Measurements from ENCODE around the gene TMEM231. TPM values are rescaled to one million over a fixed set of nuclear protein-coding genes. Genes with fewer than 3 reads are reported as not detected.

Gene TMEM231
- total RNA-seq, 1 donor from 2014 or later, result 13.9 TPM

DNA sequence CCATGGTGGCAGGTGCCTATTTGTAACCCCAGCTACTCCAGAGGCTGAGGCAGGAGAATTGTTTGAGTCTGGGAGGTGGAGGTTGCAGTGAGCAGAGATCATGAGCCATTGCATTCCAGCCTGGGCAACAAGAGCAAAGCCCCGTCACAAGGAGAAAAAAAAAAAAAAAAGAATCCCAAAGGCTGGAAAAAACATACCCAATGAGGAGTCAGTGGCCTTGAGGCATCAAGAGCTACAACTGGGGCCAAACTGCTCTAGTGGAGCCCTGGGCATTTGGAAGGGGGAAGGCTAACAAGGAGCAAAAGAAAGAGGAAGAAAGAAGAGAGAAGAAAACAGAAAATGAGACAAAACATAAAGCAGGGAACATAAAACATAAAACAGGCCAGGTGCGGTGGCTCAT, 67.7 kb downstream of the TMEM231 start:
- DNase-seq (ENCODE audit: low spot score), result no peak

Other genes with a start within 250 kb of the TMEM231 start
- gene CFDP1, start 122.7 kb downstream of the TMEM231 start, total RNA-seq, result 45.2 TPM
- gene TMEM170A, start 91.6 kb downstream of the TMEM231 start, total RNA-seq, result 32.1 TPM
- 0.20 TPM for gene CHST6, start 60.8 kb downstream of the TMEM231 start, total RNA-seq
- gene CHST5, start 20.1 kb downstream of the TMEM231 start, total RNA-seq, result 0.63 TPM
- 121 TPM for gene GABARAPL2, start 10.1 kb upstream of the TMEM231 start, total RNA-seq
- gene ADAT1, start 67.0 kb upstream of the TMEM231 start, total RNA-seq, result 57.2 TPM
- 80.6 TPM for gene KARS1, start 91.4 kb upstream of the TMEM231 start, total RNA-seq
- gene TERF2IP, start 91.5 kb upstream of the TMEM231 start, total RNA-seq, result 62.2 TPM
- gene CPHXL2, start 120.8 kb upstream of the TMEM231 start, total RNA-seq, result not detected
- gene DUXB, start 145.2 kb upstream of the TMEM231 start, total RNA-seq, result not detected
- gene CPHXL, start 170.2 kb upstream of the TMEM231 start, total RNA-seq, result not detected

Measured in mucosa of gallbladder (tissue), 1 donor.